DMS79 (cell line): ENCODE results near the gene EIPR1.
"Not testable (repeated sequence)": the region's sequence is repeated elsewhere in the genome, so short reads cannot be mapped to it uniquely, and the experiment has no call there.

Experiments used
- DNase-seq: peaks from one replicate; lab custom pipeline; 2025; lab: John Stamatoyannopoulos, UW

EIPR1 gene

DNA sequence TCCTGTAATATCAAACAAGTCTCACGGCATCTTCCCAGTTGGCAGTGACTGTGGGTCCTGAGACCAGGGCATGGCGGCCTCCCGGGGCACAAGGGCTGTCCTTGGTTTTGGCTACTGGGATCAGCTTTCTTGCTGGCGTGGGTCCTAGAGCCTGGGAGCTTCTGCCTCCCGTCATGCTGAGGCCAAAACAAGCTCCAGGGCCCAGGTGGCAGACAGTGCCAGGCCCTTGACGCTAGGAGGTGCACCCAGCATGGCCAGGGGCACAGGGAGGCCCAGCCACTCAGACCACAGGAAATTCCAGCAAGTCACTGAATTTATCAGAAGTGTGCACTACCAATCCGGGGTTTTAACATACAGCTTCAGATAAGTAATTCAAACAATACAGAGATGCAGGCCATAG is 184.7 kb downstream of the EIPR1 start:
- no peak for DNase-seq

DNA sequence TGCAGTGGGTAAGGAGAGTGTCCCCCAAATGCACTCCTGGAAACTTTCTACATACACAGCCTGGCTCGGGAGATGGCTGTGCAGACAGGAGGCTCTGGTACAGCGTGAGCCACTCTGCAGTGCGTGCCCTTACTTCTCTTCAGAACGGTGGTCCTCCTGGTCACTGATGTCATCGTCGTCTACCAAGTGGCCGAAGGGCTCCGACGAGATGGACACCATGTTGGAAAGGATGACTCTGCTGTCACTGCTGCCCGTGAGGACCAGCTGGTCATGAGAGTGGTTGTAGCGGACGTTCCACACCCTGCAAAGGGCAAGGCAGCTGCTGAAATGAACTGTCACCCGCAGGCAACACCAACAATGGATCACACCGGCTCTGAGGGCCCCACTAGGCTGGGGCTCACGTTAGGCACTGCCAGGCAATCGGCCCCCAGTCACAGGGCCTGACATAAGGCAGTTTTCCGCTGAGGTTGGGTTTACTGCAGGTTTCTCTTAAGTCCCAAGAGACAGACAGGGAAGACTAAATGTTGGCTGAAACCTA is 185.3 kb downstream of the EIPR1 start:
- no peak for DNase-seq

DNA sequence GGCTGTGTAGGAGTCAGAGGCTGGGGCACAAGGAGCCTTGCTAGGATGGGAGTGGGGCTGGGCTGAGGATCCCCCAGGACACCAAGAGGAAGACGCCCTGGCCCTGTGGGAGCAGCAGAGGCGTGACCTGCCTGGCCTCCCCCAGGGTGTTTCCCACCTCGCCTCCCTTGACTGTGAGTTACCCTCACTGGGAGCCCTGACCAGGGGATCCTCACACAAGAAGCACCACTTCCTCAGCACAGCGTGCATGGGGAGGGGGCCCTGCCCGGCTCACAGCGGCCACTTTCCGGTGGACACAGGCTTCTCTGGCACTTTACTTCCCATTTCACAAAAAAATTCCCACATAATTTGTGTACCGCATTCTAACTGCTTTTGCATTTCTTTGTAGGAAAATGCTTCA is 187.7 kb downstream of the EIPR1 start:
- DNase-seq = no peak

DNA sequence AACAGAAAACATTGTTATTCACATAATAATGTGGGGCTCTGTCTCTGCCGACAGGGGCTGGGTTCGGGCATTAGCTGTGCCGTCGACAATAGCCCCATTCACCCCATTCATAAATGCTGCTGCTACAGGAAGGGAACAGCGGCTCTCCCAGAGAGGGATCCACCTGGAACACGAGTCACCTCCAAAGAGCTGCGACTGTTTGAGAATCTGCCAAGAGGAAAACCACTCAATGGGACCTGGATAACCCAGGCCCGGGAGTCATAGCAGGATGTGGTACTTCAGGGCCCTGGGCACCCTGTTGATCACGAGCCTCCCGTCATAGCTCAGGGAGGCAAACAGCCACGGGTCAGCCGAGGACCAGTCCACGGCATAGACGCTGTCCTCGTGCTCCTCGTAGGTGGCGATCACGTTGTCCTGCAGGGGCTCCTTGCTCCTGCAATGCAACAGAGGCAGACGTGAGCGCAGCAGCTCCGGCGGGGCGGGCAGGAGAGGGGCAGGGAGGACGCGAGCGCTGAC is 188.5 kb downstream of the EIPR1 start:
- peak; percentile 19 for DNase-seq

DNA sequence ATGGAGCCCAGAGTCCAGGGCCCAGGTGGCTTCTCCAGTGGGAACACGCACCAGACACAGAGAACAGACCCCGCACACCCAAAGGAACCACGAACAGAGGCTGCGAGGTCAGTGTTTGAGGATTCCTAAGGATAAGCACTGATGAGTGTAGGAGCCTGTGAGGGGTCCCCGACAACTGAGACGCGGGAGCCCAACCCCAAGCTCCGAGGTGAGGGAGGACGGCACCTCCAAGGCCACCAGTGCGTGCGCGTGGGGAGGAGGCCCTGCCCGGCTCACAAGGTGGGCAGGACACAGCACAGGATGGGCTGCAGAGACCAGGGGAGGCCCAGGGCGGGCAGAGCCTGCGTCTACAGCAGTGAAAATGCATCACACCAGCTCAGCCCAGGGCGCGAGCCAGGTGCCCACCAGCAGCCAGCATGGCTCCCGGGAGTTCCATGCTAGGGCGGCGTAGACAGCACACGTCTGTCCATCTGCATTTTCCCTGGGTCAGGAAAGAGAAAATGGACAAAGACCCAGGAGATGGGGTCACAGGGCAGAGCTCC is 189.1 kb downstream of the EIPR1 start:
- no peak for DNase-seq

DNA sequence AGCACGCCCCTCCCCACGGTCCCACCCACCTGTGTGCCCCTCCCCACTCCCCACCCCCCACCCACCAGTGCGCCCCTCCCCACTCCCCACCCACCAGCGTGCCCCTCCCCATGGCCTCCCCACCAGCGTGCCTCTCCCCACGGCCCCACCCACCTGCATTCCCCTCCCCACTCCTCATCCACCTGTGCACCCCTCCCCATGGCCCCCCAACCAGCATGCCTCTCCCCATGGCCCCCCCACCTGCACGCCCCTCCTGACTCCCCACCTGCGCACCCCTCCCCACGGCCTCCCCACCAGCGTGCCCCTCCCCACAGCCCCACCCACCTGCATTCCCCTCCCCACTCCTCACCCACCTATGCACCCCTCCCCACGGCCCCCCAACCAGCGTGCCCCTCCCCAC is 190.2 kb downstream of the EIPR1 start:
- DNase-seq = no peak

DNA sequence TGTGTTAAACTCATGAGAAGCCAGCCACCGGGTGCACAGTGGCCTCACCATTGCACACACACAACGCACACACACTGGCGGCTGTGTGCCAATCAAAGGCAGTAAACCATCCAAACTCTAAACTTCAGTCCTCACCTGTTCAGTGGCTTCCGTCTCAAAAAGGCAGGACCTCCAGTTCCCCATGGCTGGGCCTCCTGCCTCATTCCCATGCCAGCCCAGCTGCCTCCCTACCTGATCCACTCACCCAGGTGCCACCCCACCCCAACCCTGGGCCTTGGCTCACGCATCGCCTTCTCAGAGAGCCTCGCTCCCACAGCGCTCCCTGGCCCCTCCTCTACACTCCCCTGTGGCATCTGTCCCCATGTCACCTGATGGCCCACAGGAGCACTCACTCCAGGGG is 190.9 kb downstream of the EIPR1 start:
- no peak for DNase-seq

DNA sequence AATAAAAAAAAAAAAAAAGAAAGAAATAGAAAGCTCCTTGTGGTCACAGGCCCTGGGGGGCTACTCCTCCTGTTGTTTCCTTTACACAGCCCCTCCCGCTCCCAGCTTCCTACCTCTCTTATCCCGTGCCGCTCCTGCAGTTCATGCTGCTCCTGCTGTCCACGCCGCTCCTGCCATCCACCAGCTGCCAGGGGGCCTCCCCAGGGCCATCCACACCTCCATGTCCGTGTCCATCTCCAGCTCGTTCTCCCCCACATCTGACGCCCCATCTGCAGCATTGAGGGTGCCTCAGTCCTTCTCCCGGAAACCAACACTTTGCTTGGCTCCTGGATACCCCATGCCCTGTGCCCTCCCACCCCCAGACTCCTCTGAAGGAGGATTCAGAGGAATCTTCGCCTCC is 191.7 kb downstream of the EIPR1 start:
- no peak for DNase-seq

DNA sequence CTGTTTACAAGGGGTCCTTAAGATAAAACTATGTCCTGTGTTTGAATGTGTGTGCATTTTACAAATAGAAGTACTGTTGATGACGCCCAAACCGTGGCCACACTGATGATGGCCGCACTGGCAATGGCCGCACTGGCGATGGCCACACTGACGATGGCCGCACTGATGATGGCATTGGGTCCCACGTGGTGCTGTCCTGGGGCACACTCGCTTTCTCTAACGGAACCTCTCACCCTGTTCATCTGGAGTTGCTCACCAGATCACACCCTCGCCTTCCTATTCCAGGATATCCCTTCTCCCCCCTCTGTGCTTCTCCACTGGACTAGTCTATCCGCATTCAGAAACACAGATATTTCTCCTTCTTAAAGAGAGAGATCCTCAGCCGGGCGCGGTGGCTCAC is 192.4 kb downstream of the EIPR1 start:
- no peak for DNase-seq

DNA sequence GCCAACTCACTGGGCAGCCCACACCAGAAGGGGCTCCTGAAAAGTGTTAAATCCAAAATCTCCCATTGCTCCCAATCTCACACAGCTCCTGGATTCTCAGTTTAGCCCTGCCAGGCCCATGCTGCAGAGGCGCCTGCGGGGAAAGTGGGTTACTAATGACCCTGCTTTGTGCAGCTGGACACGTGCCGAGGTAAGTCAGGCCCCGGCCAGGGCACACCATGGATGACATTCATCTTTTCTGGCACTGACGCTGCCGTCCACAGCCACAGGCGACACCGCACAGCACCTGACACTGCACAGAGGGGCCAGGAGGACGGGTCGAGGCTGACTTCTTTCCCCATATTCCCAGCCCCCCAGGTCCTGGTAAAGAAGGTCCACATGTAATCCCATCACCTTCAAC is 193.5 kb downstream of the EIPR1 start:
- DNase-seq = no peak

DNA sequence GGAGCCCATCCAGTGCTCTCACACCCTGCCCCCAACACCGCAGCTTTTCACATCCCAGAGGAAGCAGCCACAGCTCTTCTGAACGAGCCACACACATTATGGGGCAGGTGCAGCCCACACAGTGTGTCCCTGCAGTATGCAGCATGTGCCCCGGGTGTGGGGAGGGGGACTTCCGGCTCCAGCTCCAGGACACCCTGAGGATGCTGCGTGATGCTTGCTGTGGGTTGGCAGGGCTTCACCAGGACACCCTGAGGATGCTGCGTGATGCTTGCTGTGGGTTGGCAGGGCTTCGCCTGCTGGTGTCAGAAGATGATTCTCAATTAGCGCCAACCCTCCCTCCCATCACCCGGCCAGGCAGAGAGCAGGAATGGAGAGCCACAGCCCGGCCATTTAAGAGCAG is 193.9 kb downstream of the EIPR1 start:
- no peak for DNase-seq

DNA sequence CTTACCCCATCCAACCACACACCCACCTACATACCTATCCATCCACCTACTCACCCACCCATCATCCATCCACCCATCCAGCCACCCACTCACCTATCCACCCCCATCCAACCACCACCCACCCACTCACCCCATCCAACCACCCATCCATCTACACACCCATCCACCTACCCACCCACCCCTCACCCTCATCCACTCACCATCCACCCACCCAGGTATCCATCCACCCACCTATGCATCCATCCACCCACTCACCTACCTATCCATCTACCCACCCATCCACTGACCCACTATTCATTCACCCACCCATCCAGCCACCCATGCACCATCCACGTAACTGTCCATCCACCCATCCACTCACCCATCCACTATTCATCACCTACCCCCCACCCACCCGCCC is 194.8 kb downstream of the EIPR1 start:
- DNase-seq = no peak

DNA sequence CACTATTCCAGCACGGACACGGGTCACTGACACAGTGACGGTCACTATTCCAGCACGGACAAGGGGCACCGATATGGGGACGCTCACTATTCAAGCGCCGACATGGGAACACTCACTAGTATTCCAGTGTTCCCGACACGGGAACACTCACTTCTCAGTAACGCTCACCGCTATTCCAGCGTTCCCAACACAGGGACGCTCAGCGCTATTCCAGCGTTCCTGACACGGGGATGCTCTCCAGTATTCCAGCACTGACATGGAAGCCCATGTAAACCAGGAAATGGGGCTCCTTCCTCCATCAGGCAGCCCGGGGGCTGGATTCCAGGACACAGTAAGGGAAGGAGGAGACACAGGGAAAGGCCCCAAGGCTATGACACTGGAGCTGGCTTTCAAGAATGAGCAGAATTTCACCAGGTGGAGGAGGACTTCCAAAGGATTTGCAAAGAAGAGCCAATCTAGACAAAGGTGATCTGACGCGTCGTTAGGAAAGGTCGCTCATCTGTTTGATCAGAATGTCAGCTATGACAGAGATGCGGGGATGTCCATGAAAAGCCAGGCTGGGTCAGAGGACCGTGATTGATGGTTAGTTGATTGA is 196.1 kb downstream of the EIPR1 start:
- DNase-seq = no peak

DNA sequence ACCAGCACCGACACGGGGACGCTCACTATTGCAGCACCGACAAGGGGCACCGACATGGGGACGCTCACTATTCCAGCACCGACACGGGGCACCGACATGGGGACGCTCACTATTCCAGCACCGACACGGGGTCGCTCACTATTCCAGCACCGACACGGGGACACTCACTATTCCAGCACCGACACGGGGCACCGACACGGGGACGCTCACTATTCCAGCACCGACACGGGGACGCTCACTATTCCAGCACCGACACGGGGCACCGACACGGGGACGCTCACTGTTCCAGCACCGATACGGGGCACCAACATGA is 196.8 kb downstream of the EIPR1 start:
- DNase-seq = not testable (repeated sequence)

DNA sequence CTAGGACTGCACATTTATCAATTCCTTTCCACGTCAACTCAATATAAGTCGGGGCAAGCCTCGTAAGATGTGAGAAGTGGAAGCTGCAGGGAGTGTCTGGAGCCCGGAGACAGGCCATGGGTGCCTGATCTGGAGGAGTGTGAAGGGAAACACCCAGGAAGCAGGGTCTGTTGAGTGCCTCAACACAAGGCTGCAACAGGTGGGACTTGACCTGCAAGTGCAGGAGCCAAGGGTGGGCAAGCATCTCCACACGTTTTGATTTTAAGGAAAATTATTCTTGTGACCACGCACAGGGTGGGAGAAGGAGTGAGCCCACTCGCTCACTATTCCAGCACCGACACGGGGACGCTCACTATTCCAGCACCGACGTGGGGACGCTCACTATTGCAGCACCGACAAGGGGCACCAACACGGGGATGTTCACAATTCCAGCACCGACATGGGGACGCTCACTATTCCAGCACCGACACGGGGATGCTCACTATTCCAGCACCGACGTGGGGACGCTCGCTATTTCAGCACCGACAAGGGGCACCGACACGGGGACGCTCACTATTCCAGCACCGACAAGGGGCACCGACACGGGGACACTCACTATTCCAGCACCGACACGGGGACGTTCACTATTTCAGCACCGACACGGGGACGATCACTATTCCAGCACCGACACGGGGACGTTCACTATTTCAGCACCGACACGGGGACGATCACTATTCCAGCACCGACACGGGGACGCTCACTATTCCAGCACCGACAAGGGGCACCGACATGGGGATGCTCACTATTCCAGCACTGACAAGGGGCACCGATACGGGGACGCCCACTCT is 197.3 kb downstream of the EIPR1 start:
- no peak for DNase-seq

DNA sequence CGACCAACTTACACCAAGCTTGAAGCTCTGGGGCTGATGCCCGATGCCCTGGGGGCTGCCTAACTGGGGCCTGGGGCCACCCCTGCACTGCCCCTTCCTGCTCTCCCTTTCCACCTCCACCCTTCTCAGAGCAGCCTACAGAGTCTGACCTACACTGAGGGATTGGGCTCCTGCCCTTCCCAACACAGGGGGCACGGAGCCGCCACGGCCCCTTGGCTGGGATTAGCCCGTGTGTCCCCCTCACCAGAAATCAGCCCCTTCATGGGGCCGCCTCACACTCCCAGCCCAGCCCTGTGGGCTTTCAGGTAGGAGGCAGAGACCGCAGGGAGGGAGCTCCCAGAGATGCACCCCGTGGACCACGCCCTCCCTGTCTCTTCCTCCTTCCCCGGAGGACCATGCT is 198.0 kb downstream of the EIPR1 start:
- no peak for DNase-seq

DNA sequence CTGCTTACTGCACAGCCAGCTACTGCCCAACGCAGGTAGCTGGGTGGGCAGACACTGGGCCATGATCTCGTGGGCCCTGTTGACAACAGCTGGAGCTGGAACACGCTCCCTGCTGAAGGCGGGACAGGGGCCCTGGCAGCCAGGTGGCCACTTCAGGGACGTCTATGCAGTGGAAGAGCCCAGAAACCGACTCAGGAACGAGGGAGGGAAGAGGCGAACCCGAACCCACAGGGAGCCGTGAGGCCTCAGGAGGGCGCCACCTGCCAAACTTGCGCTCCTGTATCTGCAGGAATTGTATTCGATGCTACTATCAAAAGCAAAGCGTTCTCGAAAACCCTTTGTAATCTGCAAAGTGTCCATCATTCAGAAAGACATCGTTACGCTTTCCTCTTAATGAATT is 198.4 kb downstream of the EIPR1 start:
- DNase-seq = no peak

DNA sequence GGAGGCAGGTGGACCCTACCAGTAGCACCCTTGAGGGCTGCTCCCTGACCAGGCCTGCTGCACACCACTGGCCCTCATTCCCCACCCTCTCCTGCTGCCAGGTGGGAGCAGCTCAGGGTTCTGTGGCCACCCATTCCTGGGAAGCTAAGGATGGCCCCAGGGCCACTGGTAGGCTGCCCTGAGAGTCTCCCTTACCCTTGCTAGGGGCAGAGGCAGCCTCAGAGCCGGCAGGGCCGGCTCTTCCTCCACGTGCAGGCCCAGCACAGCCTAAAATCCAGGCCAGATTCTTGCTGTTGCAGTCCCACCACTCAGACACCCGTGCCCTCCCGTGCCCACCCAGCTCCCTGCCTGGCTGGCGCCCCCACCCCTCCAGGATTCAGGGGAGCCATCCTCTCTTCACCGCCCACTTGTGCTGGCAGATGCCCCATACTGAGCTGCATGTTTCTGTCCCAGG is 199.0 kb downstream of the EIPR1 start:
- DNase-seq = no peak

DNA sequence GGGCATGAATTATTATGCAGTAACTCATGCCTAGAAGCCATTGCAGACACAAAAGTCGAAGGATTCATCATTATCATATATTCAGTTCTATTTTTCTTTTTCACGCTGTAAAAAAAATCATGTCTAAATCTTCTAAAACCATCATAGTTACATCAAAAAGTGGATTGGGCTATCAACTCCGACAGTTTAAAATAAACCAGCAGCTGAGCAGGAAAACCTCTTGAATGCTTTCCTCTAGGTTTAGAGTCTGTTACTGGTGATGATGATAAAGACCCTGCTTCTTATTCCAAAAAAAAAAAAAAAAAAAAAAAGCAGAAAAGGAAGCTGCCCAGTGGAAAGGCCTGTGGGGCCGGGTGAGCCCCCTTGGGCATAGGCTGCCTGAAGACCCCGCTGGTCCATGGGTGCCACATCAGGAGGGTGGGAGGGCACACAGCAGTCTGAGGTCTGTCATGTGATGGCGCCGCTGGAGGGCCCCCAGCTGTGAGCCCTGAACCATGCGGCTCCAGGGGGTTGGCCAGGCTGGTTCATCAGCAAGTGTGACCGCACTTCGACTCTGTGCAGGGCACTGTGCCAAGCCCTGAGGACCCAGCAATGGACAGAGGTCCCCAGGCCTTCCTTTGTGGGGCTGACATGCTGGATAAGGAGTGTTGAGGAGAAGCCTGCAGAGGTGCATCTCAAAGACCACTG is 199.6 kb downstream of the EIPR1 start:
- no peak for DNase-seq

DNA sequence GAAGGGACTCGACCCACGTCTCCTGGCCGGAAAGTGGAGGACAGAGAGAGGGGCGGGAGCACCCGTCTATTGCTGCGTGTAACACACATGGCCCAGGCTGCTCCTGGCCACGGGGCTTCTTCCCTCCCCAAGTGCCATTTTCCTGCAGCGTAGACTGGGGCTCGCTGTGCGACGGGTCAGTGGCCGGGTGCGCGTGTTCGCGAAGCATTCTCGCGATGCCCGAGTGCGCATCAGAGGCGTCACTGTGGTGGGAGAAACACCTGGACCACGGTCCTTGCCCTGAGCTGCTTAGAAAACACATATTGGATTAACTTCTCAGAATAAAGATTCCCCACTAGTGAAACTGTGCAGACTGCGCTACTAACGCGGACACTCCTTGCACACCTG is 200.8 kb downstream of the EIPR1 start:
- DNase-seq = no peak

DNA sequence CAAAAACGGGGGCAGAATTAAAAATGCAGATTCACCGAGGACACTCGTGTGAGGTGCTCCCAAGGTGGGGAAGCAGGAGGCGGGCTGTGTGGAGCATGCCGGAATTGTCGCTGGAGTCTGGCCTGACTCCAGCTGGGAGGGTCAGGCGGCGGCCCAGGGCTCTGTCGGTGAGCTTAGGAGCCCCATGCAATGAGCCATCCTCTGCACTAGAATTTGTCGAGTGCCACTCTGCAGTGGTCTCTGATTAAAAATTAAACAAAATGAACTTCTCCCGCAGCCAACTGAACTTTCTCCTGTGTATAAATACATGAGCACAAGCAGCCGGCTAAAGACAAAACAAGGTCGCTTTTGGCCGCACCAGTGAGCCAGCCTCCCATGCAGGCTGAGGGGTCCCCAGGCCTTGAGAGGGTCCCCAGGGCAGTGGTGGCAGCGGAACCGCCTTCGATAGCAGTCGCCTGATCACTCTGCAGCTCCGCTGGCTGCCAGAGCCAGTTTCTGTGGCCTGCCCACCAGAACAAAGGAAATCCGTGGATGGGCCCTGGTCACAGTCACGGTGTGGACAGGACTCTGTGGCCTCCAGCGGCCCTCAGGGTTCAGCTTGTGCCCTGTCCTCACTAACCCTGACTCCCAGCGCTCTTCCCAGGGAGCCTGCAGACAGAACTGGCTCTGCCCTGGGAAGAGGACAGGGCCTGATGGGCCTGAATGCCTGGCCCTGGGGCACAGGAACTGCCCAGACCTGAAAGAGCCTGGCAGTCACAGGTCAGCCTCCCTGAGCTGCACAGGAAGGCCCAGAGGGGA is 201.3 kb downstream of the EIPR1 start:
- DNase-seq = no peak

DNA sequence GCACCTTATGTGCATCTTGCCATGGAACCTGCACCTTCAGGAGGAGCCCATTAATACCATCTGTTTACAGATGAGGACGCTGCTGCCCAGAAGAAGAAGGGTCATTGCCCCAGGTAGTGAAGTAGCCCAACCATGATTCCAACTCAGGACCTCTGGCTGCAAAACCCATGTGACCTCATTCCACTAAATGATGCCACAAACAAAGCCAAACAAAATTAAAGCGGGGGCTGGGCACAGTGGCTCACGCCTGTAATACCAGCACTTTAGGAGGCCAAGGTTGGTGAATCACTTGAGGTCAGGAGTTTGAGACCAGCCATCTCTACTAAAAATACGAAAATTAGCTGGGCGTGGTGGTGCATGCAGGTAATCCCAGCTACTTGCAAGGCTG is 202.1 kb downstream of the EIPR1 start:
- DNase-seq = no peak
